K562 (cell line): ENCODE measurements around the gene CREG1.

Experiments used
- PML ChIP-seq: IDR thresholded peaks from 2 replicates; pipeline ENCODE4 v1.6.1; 2012; ENCODE audit warnings: low read length, inconsistent platforms
- TAF15 ChIP-seq: fragments of 200-400 bp; formaldehyde crosslinking; IDR thresholded peaks from 2 replicates; pipeline ENCODE4 v1.6.1; 2017; ENCODE audit warnings: mild to moderate bottlenecking, low read depth, low read length, moderate library complexity
- TOE1 ChIP-seq, 2 experiments: fragments of 450-650 bp in 1 of 2; sonication (generic) in 1 of 2; formaldehyde crosslinking in 1 of 2; IDR thresholded peaks; 2 replicates each; pipeline versions ENCODE4 v1.7.1 to v1.8.0; 2016 to 2022; ENCODE audit warnings: borderline replicate concordance in 2 of 2, mild to moderate bottlenecking in 2 of 2, antibody characterized with exemption in 1 of 2, inconsistent platforms in 1 of 2, low read depth in 1 of 2, missing genetic modification reagents in 1 of 2, moderate library complexity in 1 of 2
- ZNF174 ChIP-seq: fragments of 250-450 bp; sonication (Bioruptor Pico); IDR thresholded peaks from 2 replicates; pipeline ENCODE4 v1.4.0; 2020; ENCODE audit warnings: mild to moderate bottlenecking
- TF ChIP-seq, protein P1 (sequence below), 3 experiments: IDR thresholded peaks in 2 of 3; conservative IDR thresholded peaks in 1 of 3; 2 replicates each; pipeline ENCODE4 v1.5.1; 2011 to 2012; ENCODE audit warnings: low read length in 3 of 3, mild to moderate bottlenecking in 3 of 3, control low read depth in 2 of 3, improper control_type of control experiment in 1 of 3, inconsistent platforms in 1 of 3, low read depth in 1 of 3, mixed read lengths in 1 of 3, moderate library complexity in 1 of 3; ENCODE audit not compliant: insufficient read depth in 2 of 3
- TF ChIP-seq, protein P2 (sequence below), 2 experiments: fragments of 450-650 bp in 1 of 2; sonication (generic) in 1 of 2; formaldehyde crosslinking in 1 of 2; IDR thresholded peaks in 1 of 2; conservative IDR thresholded peaks in 1 of 2; 2 replicates each; pipeline versions ENCODE4 v1.6.1 to v1.8.1; 2016 to 2023; ENCODE audit warnings: mild to moderate bottlenecking in 2 of 2, moderate library complexity in 2 of 2, inconsistent platforms in 1 of 2, missing genetic modification reagents in 1 of 2

DNA sequence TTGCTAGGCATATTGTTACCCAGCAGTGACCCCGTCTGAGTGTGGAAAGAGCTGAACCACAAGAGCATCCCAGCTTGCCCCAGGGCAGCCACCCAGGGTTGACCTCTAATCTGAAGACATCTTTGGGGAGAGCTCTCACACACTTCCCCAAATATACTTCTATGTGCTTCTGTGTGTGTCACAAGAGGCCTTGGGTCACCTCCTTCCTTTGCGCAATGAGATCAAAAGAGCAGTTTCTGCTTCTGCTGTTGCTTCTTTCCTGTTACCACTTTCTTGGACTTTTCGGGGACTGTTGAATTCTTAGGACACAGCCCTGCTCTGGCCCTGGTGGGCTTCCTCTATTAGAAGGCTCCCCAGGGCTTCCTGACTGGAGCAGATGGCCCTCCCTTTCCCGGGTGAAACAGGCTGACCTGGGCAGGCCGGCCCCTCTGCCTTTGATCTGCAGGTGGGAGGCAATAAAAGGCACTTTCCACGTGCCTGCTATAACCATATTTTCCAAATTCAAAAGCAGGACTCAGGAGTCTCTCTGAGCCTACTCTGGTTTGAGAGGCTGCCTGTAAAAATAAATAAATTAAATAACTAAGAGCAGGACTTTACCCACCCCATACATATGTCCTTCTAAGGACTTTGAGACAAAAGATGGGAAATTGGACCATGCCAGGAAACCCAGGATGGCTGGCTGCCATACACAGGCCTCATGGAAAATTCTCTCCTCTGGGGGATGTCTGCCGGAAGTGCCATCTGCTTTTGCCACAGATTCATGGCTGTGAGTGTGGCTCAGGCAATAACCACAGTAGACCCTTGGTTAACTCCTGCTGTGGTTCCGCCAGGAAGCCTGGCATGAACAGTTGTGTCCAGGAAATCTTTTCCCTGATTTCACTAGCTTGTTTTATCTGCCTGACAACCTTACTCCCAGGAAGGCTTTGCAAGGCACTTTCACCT, 48.2 kb upstream of the CREG1 start:
- TF ChIP-seq, protein P1, sequence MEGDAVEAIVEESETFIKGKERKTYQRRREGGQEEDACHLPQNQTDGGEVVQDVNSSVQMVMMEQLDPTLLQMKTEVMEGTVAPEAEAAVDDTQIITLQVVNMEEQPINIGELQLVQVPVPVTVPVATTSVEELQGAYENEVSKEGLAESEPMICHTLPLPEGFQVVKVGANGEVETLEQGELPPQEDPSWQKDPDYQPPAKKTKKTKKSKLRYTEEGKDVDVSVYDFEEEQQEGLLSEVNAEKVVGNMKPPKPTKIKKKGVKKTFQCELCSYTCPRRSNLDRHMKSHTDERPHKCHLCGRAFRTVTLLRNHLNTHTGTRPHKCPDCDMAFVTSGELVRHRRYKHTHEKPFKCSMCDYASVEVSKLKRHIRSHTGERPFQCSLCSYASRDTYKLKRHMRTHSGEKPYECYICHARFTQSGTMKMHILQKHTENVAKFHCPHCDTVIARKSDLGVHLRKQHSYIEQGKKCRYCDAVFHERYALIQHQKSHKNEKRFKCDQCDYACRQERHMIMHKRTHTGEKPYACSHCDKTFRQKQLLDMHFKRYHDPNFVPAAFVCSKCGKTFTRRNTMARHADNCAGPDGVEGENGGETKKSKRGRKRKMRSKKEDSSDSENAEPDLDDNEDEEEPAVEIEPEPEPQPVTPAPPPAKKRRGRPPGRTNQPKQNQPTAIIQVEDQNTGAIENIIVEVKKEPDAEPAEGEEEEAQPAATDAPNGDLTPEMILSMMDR (IDR thresholded peaks at IDR 0.05 in 2 of 3, conservative IDR thresholded peaks at IDR 0.05 in 1 of 3; ENCODE audit: insufficient read depth in 2 of 3, low read depth in 1 of 3, low read length in 3 of 3), result no peak
- TF ChIP-seq, protein P2, sequence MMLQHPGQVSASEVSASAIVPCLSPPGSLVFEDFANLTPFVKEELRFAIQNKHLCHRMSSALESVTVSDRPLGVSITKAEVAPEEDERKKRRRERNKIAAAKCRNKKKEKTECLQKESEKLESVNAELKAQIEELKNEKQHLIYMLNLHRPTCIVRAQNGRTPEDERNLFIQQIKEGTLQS (IDR thresholded peaks at IDR 0.05), result no peak
- TF ChIP-seq, protein P2 (CRISPR knock-in tag; conservative IDR thresholded peaks at IDR 0.05), result no peak
- TF ChIP-seq TAF15, result no peak
- TF ChIP-seq TOE1 (IDR thresholded peaks at IDR 0.05; ENCODE audit: borderline replicate concordance), result no peak
- no peak for TF ChIP-seq TOE1 (CRISPR knock-in tag; IDR thresholded peaks at IDR 0.05; ENCODE audit: borderline replicate concordance, low read depth)
- no peak for TF ChIP-seq PML
- no peak for TF ChIP-seq ZNF174 (CRISPR knock-in tag)
